GM19468 (cell line): ENCODE results near the gene RTL10.

ENCODE experiments used
- ATAC-seq: cut with Tn5 transposase; IDR thresholded peaks from one replicate; pipeline ENCODE4 v1.9.1; 2021; ENCODE audit warnings: mild to moderate bottlenecking, moderate library complexity, moderate number of reproducible peaks; ENCODE audit not compliant: unreplicated experiment; ENCODE audit errors: extremely low read depth

The RTL10 gene

GRCh38 chr22:19877626-19878339 is 23.1 kb upstream of the RTL10 start:
- ATAC-seq: no peak

- no peak for ATAC-seq
Observed at GRCh38 chr22:19876941-19877625, 22.4 kb upstream of the RTL10 start.

- ATAC-seq: no peak
Observed at GRCh38 chr22:19876314-19876940, 21.8 kb upstream of the RTL10 start.

- ATAC-seq: no peak
Observed at GRCh38 chr22:19875531-19876313, 21.0 kb upstream of the RTL10 start.

DNA sequence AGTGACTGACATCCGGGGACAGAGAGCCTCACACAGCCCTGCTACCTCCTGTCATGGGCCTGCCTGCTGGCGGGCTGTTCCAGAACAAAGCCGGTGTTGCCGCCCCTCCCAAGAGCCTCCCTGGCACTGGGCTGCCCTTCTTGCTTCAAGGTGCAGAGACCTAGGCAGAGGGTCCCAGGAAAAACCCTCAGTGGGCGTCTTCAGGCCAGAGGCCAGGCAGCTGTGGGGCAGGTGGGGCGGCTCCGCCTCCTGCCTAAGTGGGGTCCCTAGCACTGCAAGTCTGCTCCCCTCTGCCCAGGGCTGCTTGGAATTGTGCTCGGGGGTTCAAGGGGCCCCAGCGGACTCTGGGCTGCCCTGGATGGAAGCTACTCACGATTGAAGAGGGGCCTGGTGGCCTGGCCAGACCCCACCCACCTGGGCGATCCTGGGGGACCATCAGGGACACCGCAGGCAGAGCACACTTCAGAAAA is 20.4 kb upstream of the RTL10 start:
- no peak for ATAC-seq

GRCh38 chr22:19874307-19875060 is 19.8 kb upstream of the RTL10 start:
- no peak for ATAC-seq

DNA sequence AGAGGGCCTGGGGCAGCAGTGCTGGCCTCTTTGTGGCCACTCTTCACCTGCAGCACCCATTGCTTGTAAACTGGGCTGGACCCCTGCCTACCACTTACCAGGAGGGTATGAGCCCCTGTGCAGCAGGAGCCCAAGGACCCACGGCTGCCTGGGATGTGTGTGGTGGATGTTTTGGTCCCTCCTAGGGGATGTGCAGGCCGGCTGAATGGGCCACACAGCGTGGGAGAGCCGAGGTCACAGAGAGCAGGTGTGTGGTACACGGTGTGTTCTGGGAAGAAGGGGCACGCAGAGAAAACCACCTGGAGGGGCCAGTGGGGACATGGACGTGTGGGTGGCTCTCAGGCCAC is 19.3 kb upstream of the RTL10 start:
- ATAC-seq: no peak

- no peak for ATAC-seq
Observed at GRCh38 chr22:19873138-19873959, 18.7 kb upstream of the RTL10 start.

- ATAC-seq: no peak
Observed at GRCh38 chr22:19872779-19873137, 18.1 kb upstream of the RTL10 start.

- ATAC-seq: no peak
Observed at GRCh38 chr22:19871845-19872778, 17.4 kb upstream of the RTL10 start.

DNA sequence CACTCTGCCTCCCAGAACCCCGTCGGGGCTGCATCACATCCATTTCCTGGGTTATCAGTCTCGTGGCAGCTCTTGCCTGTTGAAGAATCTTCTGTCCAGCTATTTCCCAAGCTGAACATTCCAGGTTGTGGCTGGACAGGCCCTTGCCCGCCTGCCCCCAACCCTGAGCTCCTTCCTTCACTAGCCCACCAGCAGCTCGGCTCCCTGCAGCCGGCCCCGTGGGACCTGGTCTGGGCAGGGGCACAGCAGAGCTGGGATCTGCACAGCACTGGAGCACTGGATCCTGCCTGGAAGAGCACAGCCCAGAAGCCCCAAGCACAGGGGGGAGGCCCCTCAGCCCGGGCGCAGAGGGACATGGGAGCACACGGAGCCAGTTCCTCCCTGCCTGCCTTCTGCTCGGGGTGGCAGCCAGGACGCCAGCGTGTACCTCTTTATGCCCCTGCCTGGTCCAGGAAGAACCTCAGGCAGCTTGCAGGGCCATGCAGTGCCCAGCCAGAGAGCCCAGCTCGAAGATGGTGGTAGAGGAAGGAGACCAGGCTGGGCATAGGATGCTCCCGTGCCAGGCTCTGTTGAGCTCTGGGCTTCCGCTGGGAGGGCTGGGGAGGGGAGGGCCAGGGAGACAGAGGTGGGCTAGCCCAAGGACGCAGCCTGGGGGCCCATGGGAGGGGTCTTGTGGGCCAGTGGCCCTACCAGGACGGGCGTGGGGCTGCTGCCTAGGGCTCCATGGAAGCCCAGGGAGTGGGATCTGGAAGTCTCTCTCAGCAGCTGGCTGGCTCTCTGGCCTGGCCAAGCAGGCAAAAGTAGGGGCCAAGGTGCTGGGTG is 16.6 kb upstream of the RTL10 start:
- no peak for ATAC-seq

- no peak for ATAC-seq
Observed at GRCh38 chr22:19870153-19871022, 15.7 kb upstream of the RTL10 start.

- no peak for ATAC-seq
Observed at GRCh38 chr22:19869497-19870152, 15.0 kb upstream of the RTL10 start.

DNA sequence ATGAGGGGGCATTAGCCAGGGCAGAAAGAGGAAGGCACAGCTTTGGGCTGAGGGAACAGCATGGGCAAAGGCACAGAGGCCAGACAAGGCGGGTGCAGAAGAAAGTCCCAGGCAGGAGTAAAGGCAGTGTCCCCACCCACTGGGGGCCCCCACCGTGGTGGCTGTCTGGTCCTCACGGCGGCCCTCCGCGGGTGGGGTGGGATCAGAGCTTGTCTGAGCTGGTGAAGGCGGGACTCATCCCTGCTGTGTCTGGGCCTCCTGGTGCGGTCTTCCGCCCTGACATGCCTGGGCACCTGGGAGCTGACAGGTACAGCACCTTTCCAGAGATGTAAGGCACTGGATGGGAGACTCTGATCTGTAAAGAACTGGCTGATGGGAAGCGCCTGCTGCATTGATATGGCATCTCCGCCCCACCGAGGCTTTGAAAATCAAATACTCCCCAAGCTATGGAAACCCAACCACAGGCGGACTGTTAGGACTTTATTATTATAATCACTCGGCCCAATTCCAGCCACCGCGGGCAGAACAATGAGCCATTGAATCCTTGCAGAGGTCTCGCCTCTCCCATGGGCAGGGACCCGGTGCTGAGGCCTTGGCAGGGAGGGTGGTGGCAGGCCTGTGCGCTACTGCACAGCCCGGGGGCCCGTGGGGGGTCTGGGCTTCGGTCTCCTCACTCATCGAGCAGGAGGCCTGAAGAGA is 14.2 kb upstream of the RTL10 start:
- ATAC-seq: no peak

DNA sequence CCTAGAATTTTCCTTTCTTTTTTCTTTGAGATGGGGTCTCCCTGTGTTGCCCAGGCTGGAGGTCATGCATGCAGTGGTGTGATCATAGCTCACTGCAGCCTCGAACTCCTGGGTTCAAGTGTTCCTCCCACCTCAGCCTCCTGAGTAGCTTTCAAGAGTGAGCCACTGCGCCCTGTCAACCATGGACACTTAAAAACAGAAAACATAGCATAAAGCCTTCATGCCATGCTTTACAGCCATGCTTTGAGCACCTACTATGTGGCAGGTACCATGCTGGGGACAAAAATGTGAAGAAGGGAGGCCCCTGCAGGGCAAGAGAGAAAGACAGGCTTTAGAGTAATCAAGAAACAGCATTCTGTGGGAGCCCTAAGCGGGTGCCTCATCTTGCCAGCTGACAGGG is 13.7 kb upstream of the RTL10 start:
- no peak for ATAC-seq
